Heart left ventricle (tissue), 13 donors: ENCODE data around the gene CDC42EP4.

ENCODE experiments used
- CTCF ChIP-seq, 12 donors: fragments of 200-600 bp; sonication (generic) in 4 of 12; IDR thresholded peaks; one replicate each; pipeline versions ENCODE4 v1.5.0 to v1.8.0; 2018 to 2022; ENCODE audit warnings: antibody characterized with exemption in 12 of 12, mild to moderate bottlenecking in 5 of 12
- POLR2A ChIP-seq, 2 donors: fragments of 450-650 bp; IDR thresholded peaks; one replicate each; pipeline ENCODE4 v1.6.1; 2017; ENCODE audit warnings: antibody characterized with exemption in 2 of 2, mild to moderate bottlenecking in 2 of 2, moderate library complexity in 2 of 2
- donor health status: ischemic (EF 13 %, LVEDD 7.1; RV severe dilation, severe dysfunction).
- donor health status: DM: no; HTN: yes; CAD: no.
- donor health status: DM: no; HTN: no; CAD: no.
- donor health status: ischemic (EF 25% LVEDD 6.9; RV normal size, moderate dysfunction).
- donor health status: ischemic (EF 25% LVEDD 5.7; RV mildly dilated, moderate dysfunction).
- donor health status: ischemic (EF 35%, LVEDD 5.7; RV mildly dilated, moderate dysfunction).
- donor health status: nonischemic (EF 11% LVEDD 7.7; RV severe dilation, severe dysfunction).
- donor health status: DM: yes; HTN: yes; CAD: no.
- donor health status: PGD.
- donor health status: ischemic (EF 29% LVEDD 5.4; RV normal size, mild dysfunction).
- donor health status: nonischemic (EF 23%, LVEDD 6.1; RV moderate dilation, normal function).

- no peak for TF ChIP-seq CTCF (IDR thresholded peaks at IDR 0.05)
- no peak for TF ChIP-seq POLR2A (IDR thresholded peaks at IDR 0.05)
These were observed 44.9 kb upstream of the CDC42EP4 start for GRCh38 chr17:73356561-73357170.
